Gastrocnemius medialis (tissue), 4 donors: ENCODE data around the gene PI4K2B. TPM values are rescaled to one million over a fixed set of nuclear protein-coding genes. Genes with fewer than 3 reads are reported as not detected.

Experiments used
- ATAC-seq, 2 donors: fragments of 150-250 bp; one replicate each; pipeline ENCODE4 v1.9.1; 2016
- DNase-seq, 2 donors: peaks; one replicate each; pipeline ENCODE4 v3.0.0-alpha.2; 2019
- H3K27ac ChIP-seq, 4 donors: fragments of 200-600 bp; sonication (generic); 1 replicate in 1 of 4; 2 replicates in 3 of 4; pipeline ENCODE4 v1.5.1; 2016 to 2018; ENCODE audit warnings: mild to moderate bottlenecking in 2 of 4, moderate library complexity in 1 of 4
- H3K27me3 ChIP-seq, 3 donors: fragments of 200-600 bp; sonication (generic) in 2 of 3; 1 replicate in 1 of 3; 2 replicates in 2 of 3; pipeline versions ENCODE4 v1.5.1 to v1.6.0; 2016 to 2019; ENCODE audit warnings: mild to moderate bottlenecking in 1 of 3, moderate library complexity in 1 of 3
- H3K36me3 ChIP-seq, 2 donors: fragments of 200-600 bp; sonication (generic) in 1 of 2; one replicate each; pipeline ENCODE4 v1.5.1; 2017 to 2018
- H3K4me1 ChIP-seq, 2 donors: fragments of 200-600 bp; sonication (generic) in 1 of 2; one replicate each; pipeline ENCODE4 v1.5.1; 2016 to 2017; ENCODE audit warnings: mild to moderate bottlenecking in 2 of 2
- H3K4me3 ChIP-seq, 4 donors: fragments of 200-600 bp; sonication (generic) in 3 of 4; 1 replicate in 1 of 4; 2 replicates in 3 of 4; pipeline ENCODE4 v1.5.1; 2016 to 2019; ENCODE audit warnings: mild to moderate bottlenecking in 2 of 4
- H3K9me3 ChIP-seq, 3 donors: fragments of 200-600 bp; sonication (generic) in 2 of 3; 1 replicate in 1 of 3; 2 replicates in 2 of 3; pipeline ENCODE4 v1.5.1; 2016 to 2019
- POLR2A ChIP-seq, 2 donors: fragments of 450-650 bp; IDR thresholded peaks; one replicate each; pipeline ENCODE4 v1.6.1; 2017; ENCODE audit warnings: antibody characterized with exemption in 2 of 2, mild to moderate bottlenecking in 2 of 2, moderate library complexity in 2 of 2
- in situ Hi-C, 4 donors: fragments of 200-750 bp; cut with MboI; loops; one replicate each; pipeline versions ENCODE4 v1.15.0 to v1.8.0; 2017; ENCODE audit warnings: low sequenced_read_pairs in 4 of 4
- intact Hi-C: fragments of 100-400 bp; cut with DNase I; formaldehyde crosslinking; loops from one replicate; pipeline ENCODE4 v1.15.1; 2023; ENCODE audit warnings: low total_unique reads
- total RNA-seq, 4 donors: library from RNA; depleted of rRNA; stranded (reverse); fragments of >200 nt; gene quantifications; one replicate each; pipeline versions ENCODE4 v1.1.0 to v1.2.3, GENCODE V29; 2016
- TF ChIP-seq, protein P1 (sequence below), 5 experiments: fragments of 450-650 bp in 3 of 5; fragments of 200-600 bp in 2 of 5; sonication (generic) in 2 of 5; IDR thresholded peaks in 4 of 5; conservative IDR thresholded peaks in 1 of 5; 1 replicate in 4 of 5; 2 replicates in 1 of 5; pipeline ENCODE4 v1.5.1; 2016 to 2019; ENCODE audit warnings: antibody characterized with exemption in 5 of 5, mild to moderate bottlenecking in 3 of 5, moderate library complexity in 3 of 5

The PI4K2B gene
- total RNA-seq, 4 donors from 2014 or later: 0.92 to 3.6 (median 3.0) TPM

DNA sequence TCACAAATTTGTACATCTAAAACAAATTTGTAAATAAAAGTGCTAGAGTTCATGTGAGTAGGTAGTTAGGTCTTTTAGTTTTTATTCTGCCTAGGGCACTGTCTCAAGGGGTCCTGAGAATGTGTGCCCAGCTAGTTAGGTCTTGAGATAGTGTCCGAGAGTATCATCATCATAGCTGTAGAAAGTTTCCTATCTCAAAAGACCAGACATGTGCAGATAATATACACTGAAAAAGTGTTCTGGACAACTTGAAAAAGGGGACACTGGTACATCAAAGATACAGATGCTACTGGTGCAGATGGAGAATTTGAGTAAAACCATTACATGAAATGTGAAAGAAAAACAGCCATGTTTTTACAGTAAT lies 77.0 kb downstream of the PI4K2B start:
- Histone ChIP-seq H3K4me1 (peaks cover 5 to 8% of the 10 kb centered on the region in 2 donors), H3K36me3 (no peaks in the 10 kb centered on the region), H3K4me3 (no peak overlapping the region), H3K27ac (no peak overlapping the region), H3K27me3 (no peaks in the 10 kb centered on the region), H3K9me3 (no peaks in the 10 kb centered on the region)
- intact Hi-C loops (no loop called here), in situ Hi-C loops (loop anchor here in 2 of 4 donors (10.0 to 25.0 kb wide), 2 partner anchors 146 to 148 kb away; partner anchors contain the start of gene SEPSECS (in 2 of the 2))
- ATAC-seq (no peak), DNase-seq (no peak)
- TF ChIP-seq, protein P1, sequence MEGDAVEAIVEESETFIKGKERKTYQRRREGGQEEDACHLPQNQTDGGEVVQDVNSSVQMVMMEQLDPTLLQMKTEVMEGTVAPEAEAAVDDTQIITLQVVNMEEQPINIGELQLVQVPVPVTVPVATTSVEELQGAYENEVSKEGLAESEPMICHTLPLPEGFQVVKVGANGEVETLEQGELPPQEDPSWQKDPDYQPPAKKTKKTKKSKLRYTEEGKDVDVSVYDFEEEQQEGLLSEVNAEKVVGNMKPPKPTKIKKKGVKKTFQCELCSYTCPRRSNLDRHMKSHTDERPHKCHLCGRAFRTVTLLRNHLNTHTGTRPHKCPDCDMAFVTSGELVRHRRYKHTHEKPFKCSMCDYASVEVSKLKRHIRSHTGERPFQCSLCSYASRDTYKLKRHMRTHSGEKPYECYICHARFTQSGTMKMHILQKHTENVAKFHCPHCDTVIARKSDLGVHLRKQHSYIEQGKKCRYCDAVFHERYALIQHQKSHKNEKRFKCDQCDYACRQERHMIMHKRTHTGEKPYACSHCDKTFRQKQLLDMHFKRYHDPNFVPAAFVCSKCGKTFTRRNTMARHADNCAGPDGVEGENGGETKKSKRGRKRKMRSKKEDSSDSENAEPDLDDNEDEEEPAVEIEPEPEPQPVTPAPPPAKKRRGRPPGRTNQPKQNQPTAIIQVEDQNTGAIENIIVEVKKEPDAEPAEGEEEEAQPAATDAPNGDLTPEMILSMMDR (IDR thresholded peaks at IDR 0.05 in 4 of 5, conservative IDR thresholded peaks at IDR 0.05 in 1 of 5): no peak
- TF ChIP-seq POLR2A (IDR thresholded peaks at IDR 0.05): no peak

DNA sequence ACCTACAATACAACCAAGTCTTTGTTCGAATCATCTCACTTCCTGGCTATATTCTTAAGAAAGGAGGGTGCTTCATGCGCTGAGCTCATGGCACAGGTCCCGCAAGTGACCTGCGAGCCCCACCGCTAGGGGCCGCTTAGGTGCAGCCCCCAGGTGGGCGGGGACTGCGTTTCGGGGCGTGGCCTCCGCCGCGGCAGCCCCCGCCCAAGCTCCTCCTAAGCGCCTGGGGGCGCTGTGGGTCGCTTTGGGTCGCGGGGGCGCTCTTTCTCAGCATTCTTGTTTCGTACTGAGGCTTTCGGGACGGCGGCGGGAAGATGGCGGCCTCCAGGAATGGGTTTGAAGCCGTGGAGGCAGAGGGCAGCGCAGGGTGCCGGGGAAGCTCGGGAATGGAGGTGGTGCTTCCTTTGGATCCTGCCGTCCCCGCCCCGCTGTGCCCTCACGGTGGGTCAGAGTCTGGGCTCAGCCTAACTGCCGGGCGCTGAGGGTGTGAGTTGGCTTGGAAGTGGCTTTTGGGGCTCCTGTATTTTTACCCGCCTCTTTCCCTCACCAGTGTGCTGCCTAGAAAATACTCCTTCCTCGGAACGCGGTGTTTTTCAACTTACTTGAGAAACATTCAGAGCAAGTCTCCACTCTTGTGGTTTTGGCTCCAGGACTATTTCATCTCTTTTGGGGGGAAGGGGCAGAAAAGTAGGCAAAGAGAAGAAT lies 78.8 kb downstream of the PI4K2B start, which contains the start of gene ZCCHC4:
Gene ZCCHC4 (plus strand): TSS at position 279 of the 705 bp plus-strand sequence. CDS start 36 bp downstream, at position 315.
- H3K9me3 ChIP-seq: no peaks in the 10 kb centered on the region
- H3K27me3 ChIP-seq: no peaks in the 10 kb centered on the region
- intact Hi-C loops (loop anchor here (1.0 kb wide), 3 partner anchors 65 to 152 kb away; partner anchors contain the start of genes ANAPC4, PI4K2B and SEPSECS), in situ Hi-C loops (loop anchor here in 2 of 4 donors (10.0 to 25.0 kb wide), 2 partner anchors 148 to 150 kb away; partner anchors contain the start of gene SEPSECS (in 2 of the 2))
- peak within 1 kb of the TSS; percentile 70 to 84 (median 74) for H3K4me3 ChIP-seq
- DNase-seq (peak; percentile 68 to 84), ATAC-seq (peak; percentile 96 to 99)
- no peak for TF ChIP-seq POLR2A (IDR thresholded peaks at IDR 0.05)
- TF ChIP-seq, protein P1 (IDR thresholded peaks at IDR 0.05 in 4 of 5, conservative IDR thresholded peaks at IDR 0.05 in 1 of 5): peak; percentile 72 to 99 (median 93)
- peaks cover 5 to 8% of the 10 kb centered on the region in 2 donors for H3K4me1 ChIP-seq
- no peaks in the 10 kb centered on the region for H3K36me3 ChIP-seq
- H3K27ac ChIP-seq: peak within 1 kb of the TSS; percentile 64 to 78 (median 73)

DNA sequence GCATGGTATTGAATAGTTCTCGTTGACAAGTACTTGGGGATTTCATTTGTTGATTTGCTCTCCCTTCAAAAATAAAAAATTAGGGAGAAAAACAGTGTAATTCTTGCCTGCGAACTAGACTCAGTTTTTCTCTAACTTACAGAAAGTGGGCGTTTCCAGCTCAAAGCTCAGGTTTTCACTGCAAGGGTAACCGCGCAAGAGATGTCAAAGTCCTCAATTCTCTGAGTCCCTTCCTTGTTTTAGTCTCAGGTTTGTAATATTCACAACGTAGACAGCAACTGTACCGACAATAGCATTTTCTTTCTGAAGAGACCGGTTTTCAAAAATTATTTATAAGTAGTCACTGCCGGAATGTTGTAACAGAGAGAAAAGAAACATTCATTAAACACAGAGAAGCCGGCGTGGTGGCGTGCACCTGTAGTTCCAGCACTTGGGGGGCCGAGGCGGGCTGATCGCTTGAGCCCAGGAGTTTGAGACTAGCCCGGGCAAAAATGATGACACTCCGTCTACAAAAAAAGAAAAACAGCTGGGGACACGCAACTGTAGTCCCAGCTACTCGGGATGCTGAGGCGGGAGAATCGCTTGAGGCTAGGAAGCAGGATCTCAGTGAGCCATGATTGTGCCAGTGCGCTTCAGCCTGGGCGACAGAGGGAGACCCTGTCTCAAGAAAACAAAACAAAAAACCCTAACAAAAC lies 79.5 kb downstream of the PI4K2B start:
- peak overlapping the region in 3 of 4 donors; percentile 64 to 78 (median 74) for H3K27ac ChIP-seq
- DNase-seq (no peak), ATAC-seq (no peak)
- intact Hi-C loops (no loop called here), in situ Hi-C loops (loop anchor here in 2 of 4 donors (10.0 to 25.0 kb wide), 2 partner anchors 149 to 151 kb away; partner anchors contain the start of gene SEPSECS (in 2 of the 2))
- TF ChIP-seq, protein P1 (IDR thresholded peaks at IDR 0.05 in 4 of 5, conservative IDR thresholded peaks at IDR 0.05 in 1 of 5): no peak
- TF ChIP-seq POLR2A (IDR thresholded peaks at IDR 0.05): no peak
- peak overlapping the region; percentile 70 to 84 (median 74) for H3K4me3 ChIP-seq
- H3K4me1 ChIP-seq: peaks cover 5 to 8% of the 10 kb centered on the region in 2 donors
- H3K9me3 ChIP-seq: no peaks in the 10 kb centered on the region
- H3K27me3 ChIP-seq: no peaks in the 10 kb centered on the region
- H3K36me3 ChIP-seq: no peaks in the 10 kb centered on the region

DNA sequence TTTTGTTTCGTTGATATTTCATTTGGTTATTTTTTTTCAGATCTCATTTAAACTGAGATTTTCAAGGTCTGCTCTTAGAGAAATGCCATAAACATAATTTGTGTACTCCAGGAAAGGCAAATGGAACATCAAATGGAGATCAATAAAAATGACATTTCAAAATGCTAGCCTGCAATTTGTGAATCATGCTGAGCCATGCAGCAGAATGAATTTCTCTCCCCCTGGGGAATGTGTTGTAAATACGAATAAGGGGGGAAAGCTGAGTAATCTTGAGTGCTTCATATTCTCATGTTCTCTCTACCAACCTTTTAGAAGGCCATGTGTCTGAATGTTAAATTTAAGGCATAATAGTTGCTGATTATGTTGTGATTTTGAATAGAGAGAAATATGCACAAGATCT lies 86.5 kb downstream of the PI4K2B start:
- H3K27me3 ChIP-seq: no peaks in the 10 kb centered on the region
- in situ Hi-C loops: loop anchor here in 1 of 4 donors (10.0 to 25.0 kb wide), 2 partner anchors 56 to 158 kb away; partner anchors contain the start of gene SEPSECS
- no peak for DNase-seq
- intact Hi-C loops: no loop called here
- no peak for ATAC-seq
- H3K27ac ChIP-seq: no peak overlapping the region
- no peaks in the 10 kb centered on the region for H3K9me3 ChIP-seq
- H3K4me1 ChIP-seq: no peaks in the 10 kb centered on the region
- peaks cover 0 to 7% of the 10 kb centered on the region in 2 donors for H3K36me3 ChIP-seq
- no peak overlapping the region for H3K4me3 ChIP-seq
- TF ChIP-seq, protein P1 (IDR thresholded peaks at IDR 0.05 in 4 of 5, conservative IDR thresholded peaks at IDR 0.05 in 1 of 5): no peak
- TF ChIP-seq POLR2A (IDR thresholded peaks at IDR 0.05): no peak
